HepG2 (cell line): ENCODE measurements around the gene MXD1. TPM values are rescaled to one million over a fixed set of nuclear protein-coding genes. Genes with fewer than 3 reads are reported as not detected.

ENCODE experiments used
- FIP1L1 ChIP-seq: fragments of 200-400 bp; formaldehyde crosslinking; IDR thresholded peaks from 2 replicates; pipeline ENCODE4 v1.6.1; 2018; ENCODE audit warnings: low read depth, mild to moderate bottlenecking, low read length, moderate library complexity, borderline replicate concordance; ENCODE audit not compliant: insufficient read depth
- FLYWCH1 ChIP-seq: sonication (generic); formaldehyde crosslinking; IDR thresholded peaks from 2 replicates; pipeline ENCODE4 v1.8.1; 2023; ENCODE audit warnings: mild to moderate bottlenecking, missing genetic modification reagents
- FOXO1 ChIP-seq: sonication (generic); formaldehyde crosslinking; IDR thresholded peaks from 2 replicates; pipeline ENCODE4 v1.4.0; 2020; ENCODE audit warnings: missing genetic modification reagents
- GPN1 ChIP-seq: sonication (generic); formaldehyde crosslinking; IDR thresholded peaks from 2 replicates; pipeline ENCODE4 v1.5.1; 2020; ENCODE audit warnings: missing genetic modification reagents, borderline replicate concordance
- HCFC1 ChIP-seq: fragments of 150-350 bp; IDR thresholded peaks from 2 replicates; pipeline ENCODE4 v1.6.1; 2014; ENCODE audit warnings: low read depth, low read length
- HNF4G ChIP-seq, 2 experiments: sonication (generic) in 1 of 2; formaldehyde crosslinking in 1 of 2; IDR thresholded peaks; 2 replicates each; pipeline versions ENCODE4 v1.4.0 to v1.6.1; 2011 to 2020; ENCODE audit warnings: borderline replicate concordance in 2 of 2, low read depth in 2 of 2, mild to moderate bottlenecking in 2 of 2, low read length in 1 of 2, missing genetic modification reagents in 1 of 2, moderate library complexity in 1 of 2
- NFE2 ChIP-seq: sonication (generic); formaldehyde crosslinking; IDR thresholded peaks from 2 replicates; pipeline ENCODE4 v1.4.0; 2020; ENCODE audit warnings: missing genetic modification reagents
- SIN3A ChIP-seq: IDR thresholded peaks from 2 replicates; pipeline ENCODE4 v1.6.1; 2011; ENCODE audit warnings: low read depth, mild to moderate bottlenecking, control low read depth, low read length, borderline replicate concordance
- SP140L ChIP-seq: sonication (generic); formaldehyde crosslinking; IDR thresholded peaks from 2 replicates; pipeline ENCODE4 v1.4.0; 2020; ENCODE audit warnings: missing genetic modification reagents, borderline replicate concordance
- ZFP91 ChIP-seq: sonication (generic); formaldehyde crosslinking; IDR thresholded peaks from 2 replicates; pipeline ENCODE4 v1.9.0; 2022; ENCODE audit warnings: missing genetic modification reagents, mild to moderate bottlenecking, borderline replicate concordance
- ZNF451 ChIP-seq: sonication (generic); formaldehyde crosslinking; IDR thresholded peaks from 2 replicates; pipeline ENCODE4 v1.5.0; 2020; ENCODE audit warnings: mild to moderate bottlenecking, missing genetic modification reagents
- ZNF567 ChIP-seq: sonication (generic); formaldehyde crosslinking; IDR thresholded peaks from 2 replicates; pipeline ENCODE4 v1.8.1; 2023; ENCODE audit warnings: mild to moderate bottlenecking, missing genetic modification reagents, borderline replicate concordance
- ZNF605 ChIP-seq: sonication (generic); formaldehyde crosslinking; IDR thresholded peaks from 2 replicates; pipeline ENCODE4 v1.8.0; 2022; ENCODE audit warnings: mild to moderate bottlenecking, missing genetic modification reagents
- polyA plus RNA-seq, 8 experiments: library from polyadenylated mRNA; depleted of rRNA in 3 of 8; stranded (reverse) in 7 of 8; unstranded in 1 of 8; fragments of >200 nt; fragmentation: Illumina TruSeq in 4 of 8; extraction: Trizol in 4 of 8; gene quantifications; 2 replicates each; pipeline versions ENCODE4 v1.2.1 to v1.2.3, GENCODE V29; 2011 to 2016; ENCODE audit warnings: low read depth in 4 of 8, missing spikeins in 1 of 8, mixed read lengths in 1 of 8; ENCODE audit not compliant: insufficient read depth in 1 of 8
- total RNA-seq, 5 experiments: library from RNA; depleted of rRNA; stranded (reverse); fragments of >200 nt; fragmentation: Illumina TruSeq; extraction: Trizol; gene quantifications; 2 replicates each; pipeline ENCODE4 v1.2.3, GENCODE V29; 2016; ENCODE audit warnings: low read depth in 1 of 5
- TF ChIP-seq, protein P1 (sequence below): sonication (generic); formaldehyde crosslinking; IDR thresholded peaks from 2 replicates; pipeline ENCODE4 v1.4.0; 2020; ENCODE audit warnings: mild to moderate bottlenecking, low read depth, missing genetic modification reagents

The MXD1 gene
- total and polyA plus RNA-seq, 2 of the 13 experiments (the other 11 are each of a cell fraction or from before 2014, with no cell fraction given): 6.4 to 14.9 TPM

GRCh38 chr2:69975136-69975852 lies 60.4 kb downstream of the MXD1 start (continued):
- TF ChIP-seq ZFP91 (CRISPR knock-in tag) (no peak), HNF4G (IDR thresholded peaks at IDR 0.05; ENCODE audit: borderline replicate concordance, low read depth, low read length) (no peak), HNF4G (CRISPR knock-in tag; IDR thresholded peaks at IDR 0.05; ENCODE audit: borderline replicate concordance, low read depth) (no peak; the same call in 1 of the 2 replicates), SIN3A (no peak), HCFC1 (no peak), FIP1L1 (no peak), FLYWCH1 (CRISPR knock-in tag) (no peak), GPN1 (CRISPR knock-in tag) (no peak), NFE2 (CRISPR knock-in tag) (no peak), ZNF605 (0 out of 2 replicates have a peak, but pooled peaks have one; percentile 28), ZNF451 (no peak), SP140L (no peak), ZNF567 (CRISPR knock-in tag) (no peak), FOXO1 (CRISPR knock-in tag) (no peak)
- TF ChIP-seq, protein P1, sequence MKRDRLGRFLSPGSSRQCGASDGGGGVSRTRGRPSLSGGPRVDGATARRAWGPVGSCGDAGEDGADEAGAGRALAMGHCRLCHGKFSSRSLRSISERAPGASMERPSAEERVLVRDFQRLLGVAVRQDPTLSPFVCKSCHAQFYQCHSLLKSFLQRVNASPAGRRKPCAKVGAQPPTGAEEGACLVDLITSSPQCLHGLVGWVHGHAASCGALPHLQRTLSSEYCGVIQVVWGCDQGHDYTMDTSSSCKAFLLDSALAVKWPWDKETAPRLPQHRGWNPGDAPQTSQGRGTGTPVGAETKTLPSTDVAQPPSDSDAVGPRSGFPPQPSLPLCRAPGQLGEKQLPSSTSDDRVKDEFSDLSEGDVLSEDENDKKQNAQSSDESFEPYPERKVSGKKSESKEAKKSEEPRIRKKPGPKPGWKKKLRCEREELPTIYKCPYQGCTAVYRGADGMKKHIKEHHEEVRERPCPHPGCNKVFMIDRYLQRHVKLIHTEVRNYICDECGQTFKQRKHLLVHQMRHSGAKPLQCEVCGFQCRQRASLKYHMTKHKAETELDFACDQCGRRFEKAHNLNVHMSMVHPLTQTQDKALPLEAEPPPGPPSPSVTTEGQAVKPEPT (CRISPR knock-in tag): no peak
- TF ChIP-seq, all 625 proteins: peak for 10
